T-cell (primary cell): ENCODE measurements around the gene MAGOH. TPM values are rescaled to one million over a fixed set of nuclear protein-coding genes. Genes with fewer than 3 reads are reported as not detected.

Experiments
- ATAC-seq, 4 experiments: fragments of 200-7000 bp in 3 of 4; fragments of 150-1000 bp in 1 of 4; cut with Tn5 transposase; replicated peaks in 1 of 4; 1 replicate in 3 of 4; 2 replicates in 1 of 4; pipeline ENCODE4 v1.10.0; 2021; ENCODE audit warnings: moderate library complexity in 3 of 4, mild to moderate bottlenecking in 2 of 4, moderate number of reproducible peaks in 1 of 4
- CTCF ChIA-PET, 2 donors: fragments of 300-600 bp; sonication (Branson Sonifier 250); formaldehyde crosslinking; loops; one replicate each; lab custom pipeline; 2022; ENCODE audit warnings: antibody characterized with exemption in 2 of 2; lab: Charles Lee
- POLR2A ChIA-PET, 2 donors: fragments of 300-600 bp; sonication (Branson Sonifier 250); formaldehyde crosslinking; loops; one replicate each; lab custom pipeline; 2022; ENCODE audit warnings: antibody characterized with exemption in 2 of 2; lab: Charles Lee
- DNase-seq, 35 experiments: peaks; one replicate each; pipeline versions ENCODE4 v3.0.0 to v3.0.0-alpha.2; 2013 to 2023
- H3K27ac ChIP-seq: one replicate; pipeline ENCODE4 v1.5.1; 2013; ENCODE audit warnings: low read length
- H3K27me3 ChIP-seq, 2 experiments: replicated peaks in 1 of 2; 1 replicate in 1 of 2; 2 replicates in 1 of 2; pipeline versions ENCODE4 v1.6.1 to v1.7.0; 2013; ENCODE audit warnings: low read length in 1 of 2, mixed read lengths in 1 of 2; ENCODE audit not compliant: control insufficient read depth in 2 of 2, insufficient read depth in 2 of 2; ENCODE audit errors: extremely low read depth in 1 of 2
- H3K36me3 ChIP-seq, 2 donors: 1 replicate in 1 of 2; 2 replicates in 1 of 2; pipeline versions ENCODE4 v1.6.1 to v1.7.0; 2013; ENCODE audit warnings: low read length in 1 of 2; ENCODE audit not compliant: control insufficient read depth in 2 of 2, insufficient read depth in 1 of 2; ENCODE audit errors: extremely low read depth in 1 of 2
- H3K4me1 ChIP-seq, 2 experiments: 1 replicate in 1 of 2; 2 replicates in 1 of 2; pipeline versions ENCODE4 v1.6.1 to v1.7.0; 2013; ENCODE audit warnings: low read length in 2 of 2, mixed read lengths in 1 of 2; ENCODE audit not compliant: insufficient read depth in 2 of 2, control insufficient read depth in 1 of 2; ENCODE audit errors: extremely low read depth in 1 of 2
- H3K4me3 ChIP-seq, 2 donors: 1 replicate in 1 of 2; 2 replicates in 1 of 2; pipeline versions ENCODE4 v1.5.1 to v1.7.0; 2013; ENCODE audit warnings: mild to moderate bottlenecking in 2 of 2, low read length in 1 of 2, moderate library complexity in 1 of 2; ENCODE audit not compliant: control insufficient read depth in 1 of 2; ENCODE audit errors: extremely low read depth in 1 of 2
- H3K9me3 ChIP-seq: 2 replicates; pipeline ENCODE4 v1.7.0; 2013
- H3K27ac Mint-ChIP-seq, 2 donors: one replicate each; pipeline ENCODE4 v1.8.0; 2020 to 2021; ENCODE audit warnings: mild to moderate bottlenecking in 2 of 2, mixed read lengths in 2 of 2
- H3K27me3 Mint-ChIP-seq, 2 donors: one replicate each; pipeline ENCODE4 v1.8.0; 2021 to 2022; ENCODE audit warnings: mixed read lengths in 2 of 2
- H3K36me3 Mint-ChIP-seq: one replicate; pipeline ENCODE4 v1.8.0; 2021; ENCODE audit warnings: mixed read lengths
- H3K4me1 Mint-ChIP-seq, 3 donors: one replicate each; pipeline ENCODE4 v1.8.0; 2020 to 2022; ENCODE audit warnings: mixed read lengths in 3 of 3, mild to moderate bottlenecking in 1 of 3
- H3K4me3 Mint-ChIP-seq, 3 donors: one replicate each; pipeline ENCODE4 v1.8.0; 2020 to 2022; ENCODE audit warnings: mild to moderate bottlenecking in 3 of 3, mixed read lengths in 3 of 3, moderate library complexity in 3 of 3
- H3K9me3 Mint-ChIP-seq, 3 donors: one replicate each; pipeline ENCODE4 v1.8.0; 2020 to 2022; ENCODE audit warnings: mixed read lengths in 3 of 3
- WGBS: methylation state at CpG from one replicate; pipeline ENCODE4 v1.1.5; 2013; ENCODE audit warnings: missing lambda C conversion rate; ENCODE audit not compliant: insufficient coverage; 5-methylcytosine and 5-hydroxymethylcytosine counted together
- total RNA-seq, 35 experiments: library from RNA in 6 of 35; stranded (reverse) in 6 of 35; fragments of 120-200 nt in 1 of 35; gene quantifications; one replicate each; pipeline versions ENCODE4 v1.2.1 to v1.2.4 and lab custom pipeline; 2013 to 2026

The MAGOH gene
- total RNA-seq, 5 donors from 2014 or later (not counting 1 experiment from before 2014, with no cell fraction given), result 43.7 to 51.9 (median 51.3) TPM

DNA sequence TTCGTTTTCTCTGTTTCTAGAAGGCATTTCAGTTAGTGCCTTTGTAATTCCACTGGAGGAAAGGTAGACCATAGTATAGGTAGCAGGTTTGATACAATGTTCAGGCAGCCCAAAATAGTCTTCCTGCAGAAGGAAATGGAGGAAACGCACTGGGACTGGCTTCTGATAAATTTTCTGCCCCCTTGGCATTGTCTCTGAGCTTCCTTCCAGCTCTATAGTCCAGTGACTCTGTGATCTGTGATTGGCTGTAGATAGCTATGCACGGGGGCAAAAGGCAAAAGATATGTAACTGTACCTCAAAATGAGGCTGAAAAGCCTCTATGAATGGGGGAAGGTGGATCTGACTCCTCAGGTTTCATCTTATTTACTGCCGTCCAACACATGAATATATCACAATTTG is 5.8 kb upstream of the MAGOH start:
- Histone ChIP-seq H3K27ac (no peak overlapping the region), H3K27me3 (no peaks in the 10 kb centered on the region), H3K4me1 (peaks cover 0 to under 1% of the 10 kb centered on the region in 2 experiments), H3K9me3 (no peaks in the 10 kb centered on the region), H3K36me3 (peaks cover 0 to 3% of the 10 kb centered on the region in 2 donors), H3K4me3 (no peak overlapping the region)
- Mint-ChIP-seq H3K27me3 (no peaks in the 10 kb centered on the region), H3K4me1 (peaks cover under 1 to 1% (median 1%) of the 10 kb centered on the region in 3 donors), H3K4me3 (no peak overlapping the region), H3K9me3 (no peaks in the 10 kb centered on the region), H3K27ac (no peak overlapping the region), H3K36me3 (peaks cover 5% of the 10 kb centered on the region)
- DNase-seq (no peak), ATAC-seq (no peak)
- WGBS, result 83% methylated on average over 1 of the region's 4 CpGs
- ChIA-PET CTCF (no interaction called here), POLR2A (no interaction called here)

DNA sequence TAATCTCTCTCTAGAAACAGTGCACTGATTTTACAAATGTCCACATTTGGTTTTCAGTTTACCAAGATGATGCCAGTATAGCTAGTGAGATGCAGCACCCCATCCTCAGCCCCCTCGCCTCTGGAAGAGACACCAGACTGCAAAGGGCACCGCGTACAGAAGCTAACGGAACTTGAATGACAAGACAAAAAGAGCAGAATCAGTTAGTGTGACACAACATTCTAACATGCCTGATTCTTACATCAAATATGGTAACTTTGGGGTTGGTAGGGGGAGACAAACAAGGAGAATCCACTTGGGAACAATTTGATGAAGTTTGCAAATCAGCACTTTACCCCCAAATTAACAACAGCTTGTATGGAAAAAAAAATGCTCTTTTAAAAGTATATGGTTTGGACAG is 4.1 kb upstream of the MAGOH start:
- H3K36me3 Mint-ChIP-seq, result peaks cover 5% of the 10 kb centered on the region
- DNase-seq (no peak), ATAC-seq (no peak)
- ChIA-PET CTCF (no interaction called here), POLR2A (interaction anchor here in 1 of 2 donors (0.6 kb wide), 1 partner anchor 360 kb away, joined by 4 read pairs; no protein-coding TSS in a partner anchor)
- H3K27me3 Mint-ChIP-seq, result no peaks in the 10 kb centered on the region
- WGBS, result 100% methylated on average over 1 of the region's 4 CpGs
- no peak overlapping the region for H3K27ac Mint-ChIP-seq
- H3K4me1 ChIP-seq, result peaks cover 5 to 16% of the 10 kb centered on the region in 2 experiments
- no peak overlapping the region for H3K4me3 Mint-ChIP-seq
- no peaks in the 10 kb centered on the region for H3K27me3 ChIP-seq
- H3K36me3 ChIP-seq, result peaks cover 0 to 3% of the 10 kb centered on the region in 2 donors
- peaks cover 15 to 19% (median 16%) of the 10 kb centered on the region in 3 donors for H3K4me1 Mint-ChIP-seq
- no peaks in the 10 kb centered on the region for H3K9me3 Mint-ChIP-seq
- no peak overlapping the region for H3K27ac ChIP-seq
- H3K4me3 ChIP-seq, result no peak overlapping the region
- no peaks in the 10 kb centered on the region for H3K9me3 ChIP-seq

DNA sequence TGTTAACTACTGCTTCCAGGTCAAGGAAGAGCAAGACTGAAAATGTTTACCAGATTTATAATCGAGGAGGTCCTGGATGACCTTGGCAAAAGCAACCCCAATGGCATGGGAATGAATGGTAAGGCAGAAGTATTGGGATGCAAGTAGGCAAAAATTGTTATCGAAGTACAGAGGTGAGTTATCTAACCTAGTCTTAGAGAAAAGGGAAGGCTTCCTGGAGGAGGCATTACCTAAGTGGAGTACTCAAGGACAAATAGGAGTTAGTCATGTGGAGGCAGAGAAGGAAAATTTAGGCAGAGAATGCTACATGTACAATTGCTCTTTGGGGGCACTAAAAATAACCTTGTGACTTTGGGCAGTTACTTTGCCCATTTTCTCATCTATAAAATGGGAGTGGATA is 3.5 kb upstream of the MAGOH start:
- ChIA-PET POLR2A (no interaction called here), CTCF (no interaction called here)
- Mint-ChIP-seq H3K4me3 (no peak overlapping the region), H3K4me1 (peaks cover 18 to 21% (median 18%) of the 10 kb centered on the region in 3 donors), H3K9me3 (no peaks in the 10 kb centered on the region), H3K27ac (no peak overlapping the region), H3K27me3 (no peaks in the 10 kb centered on the region), H3K36me3 (peaks cover 5% of the 10 kb centered on the region)
- Histone ChIP-seq H3K27ac (no peak overlapping the region), H3K27me3 (no peaks in the 10 kb centered on the region), H3K9me3 (no peaks in the 10 kb centered on the region), H3K4me3 (no peak overlapping the region), H3K4me1 (peaks cover 5 to 22% of the 10 kb centered on the region in 2 experiments), H3K36me3 (peaks cover 0 to 3% of the 10 kb centered on the region in 2 donors)
- DNase-seq (no peak), ATAC-seq (no peak)
- 84% methylated on average over 2 of the region's 2 CpGs for WGBS

DNA sequence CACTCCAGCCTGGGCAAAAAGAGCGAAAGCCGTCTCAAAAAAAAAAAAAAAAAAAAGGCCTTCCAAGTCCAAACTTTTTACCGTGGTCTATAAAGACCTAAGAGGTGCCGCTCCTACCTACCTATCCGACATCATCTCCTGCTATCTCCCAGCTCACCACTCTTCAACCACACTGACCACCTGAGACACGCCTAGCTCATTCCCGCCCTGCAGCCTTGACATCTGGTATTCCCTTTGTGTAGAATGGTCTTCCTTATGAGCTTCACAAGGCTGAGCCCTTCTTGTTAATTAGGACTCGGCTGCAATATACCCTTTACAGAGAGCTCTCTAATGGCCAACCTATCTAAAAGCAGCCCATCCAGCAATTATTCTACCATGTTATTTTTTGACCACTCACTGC is 680 bp downstream of the MAGOH start:
- Histone ChIP-seq H3K27ac (peak overlapping the region; percentile 82), H3K4me3 (peak overlapping the region; percentile 95 to 100), H3K27me3 (no peaks in the 10 kb centered on the region), H3K36me3 (peaks cover 4 to 29% of the 10 kb centered on the region in 2 donors), H3K4me1 (peaks cover 9 to 29% of the 10 kb centered on the region in 2 experiments), H3K9me3 (no peaks in the 10 kb centered on the region)
- ATAC-seq (no peak), DNase-seq (peak in 1 of 35 experiments; percentile 14)
- WGBS, result 0% methylated on average over 1 of the region's 8 CpGs
- H3K9me3 Mint-ChIP-seq, result no peaks in the 10 kb centered on the region
- H3K36me3 Mint-ChIP-seq, result peaks cover 20% of the 10 kb centered on the region
- POLR2A ChIA-PET, result interaction anchor here in 1 of 2 donors (0.7 kb wide), 2 partner anchors 25 to 40 kb away, joined by 3 to 14 read pairs; no protein-coding TSS in a partner anchor
- peak overlapping the region; percentile 89 to 93 for H3K27ac Mint-ChIP-seq
- CTCF ChIA-PET, result no interaction called here
- H3K27me3 Mint-ChIP-seq, result no peaks in the 10 kb centered on the region
- peak overlapping the region; percentile 95 to 99 (median 98) for H3K4me3 Mint-ChIP-seq
- peaks cover 34 to 36% (median 34%) of the 10 kb centered on the region in 3 donors for H3K4me1 Mint-ChIP-seq

GRCh38 chr1:53220962-53221286 is 17.4 kb downstream of the MAGOH start:
- peaks cover 10% of the 10 kb centered on the region for H3K36me3 Mint-ChIP-seq
- H3K27me3 Mint-ChIP-seq, result no peaks in the 10 kb centered on the region
- Histone ChIP-seq H3K9me3 (no peaks in the 10 kb centered on the region), H3K27ac (peak overlapping the region; percentile 94), H3K4me1 (peaks cover 11 to 13% of the 10 kb centered on the region in 2 experiments), H3K36me3 (peaks cover 13 to 26% of the 10 kb centered on the region in 2 donors), H3K27me3 (no peaks in the 10 kb centered on the region), H3K4me3 (peak overlapping the region; percentile 84 to 89)
- ChIA-PET POLR2A (no interaction called here), CTCF (no interaction called here)
- WGBS, result 88% methylated on average over 1 of the region's 3 CpGs
- peaks cover 21 to 27% (median 25%) of the 10 kb centered on the region in 3 donors for H3K4me1 Mint-ChIP-seq
- H3K4me3 Mint-ChIP-seq, result peak overlapping the region; percentile 88 to 89 (median 88)
- no peaks in the 10 kb centered on the region for H3K9me3 Mint-ChIP-seq
- ATAC-seq (no peak), DNase-seq (no peak)
- peak overlapping the region; percentile 96 to 97 for H3K27ac Mint-ChIP-seq

- ATAC-seq, result peak; percentile 91 to 96 (median 92)
- DNase-seq, result peak; percentile 75 to 92 (median 87)
- peak within 1 kb of the TSS; percentile 84 to 89 for H3K4me3 ChIP-seq
- H3K27me3 ChIP-seq, result no peaks in the 10 kb centered on the region
- Mint-ChIP-seq H3K27me3 (no peaks in the 10 kb centered on the region), H3K27ac (peak within 1 kb of the TSS; percentile 96 to 97), H3K4me1 (peaks cover 21 to 27% (median 25%) of the 10 kb centered on the region in 3 donors), H3K36me3 (peaks cover 10% of the 10 kb centered on the region), H3K4me3 (peak within 1 kb of the TSS; percentile 88 to 89 (median 88)), H3K9me3 (no peaks in the 10 kb centered on the region)
- ChIA-PET POLR2A (no interaction called here), CTCF (no interaction called here)
- peak within 1 kb of the TSS; percentile 94 for H3K27ac ChIP-seq
- H3K36me3 ChIP-seq, result peaks cover 14 to 28% of the 10 kb centered on the region in 2 donors
- peaks cover 11 to 13% of the 10 kb centered on the region in 2 experiments for H3K4me1 ChIP-seq
- H3K9me3 ChIP-seq, result no peaks in the 10 kb centered on the region
- WGBS, result under 1% methylated on average over 60 of the region's 61 CpGs
Measured at GRCh38 chr1:53220171-53220961, 18.0 kb downstream of the MAGOH start, which contains the start of gene CZIB. Gene CZIB (minus strand): TSS chr1:53220634. CDS start chr1:53220575, 59 bp downstream.
